Keratinocyte (primary cell): ENCODE data around the gene SAFB. TPM values are rescaled to one million over a fixed set of nuclear protein-coding genes. Genes with fewer than 3 reads are reported as not detected.

Experiments used
- DNase-seq: peaks from one replicate; pipeline ENCODE4 v3.0.0-alpha.2; 2011; ENCODE audit warnings: low read depth, missing footprints, low spot score
- FAIRE-seq: peaks from 2 replicates; lab custom pipeline; 2011; peaks lifted over from hg19 to GRCh38; lab: Jason Lieb, UNC
- H2AFZ ChIP-seq: 2 replicates; pipeline ENCODE4 v1.6.0; 2012; ENCODE audit warnings: low read length, control low read depth, inconsistent platforms; ENCODE audit not compliant: control insufficient read depth
- H3K27ac ChIP-seq: 2 replicates; pipeline ENCODE4 v1.5.1; 2011; ENCODE audit warnings: low read length; ENCODE audit not compliant: control insufficient read depth, insufficient read depth
- H3K27me3 ChIP-seq: 3 replicates; pipeline ENCODE4 v1.6.0; 2011; ENCODE audit warnings: low read length; ENCODE audit not compliant: control insufficient read depth, insufficient read depth; ENCODE audit errors: extremely low read depth
- H3K36me3 ChIP-seq, 2 experiments: 2 replicates in 1 of 2; 3 replicates in 1 of 2; pipeline ENCODE4 v1.5.1; 2011; ENCODE audit warnings: low read length in 2 of 2, mild to moderate bottlenecking in 1 of 2; ENCODE audit not compliant: control insufficient read depth in 2 of 2, insufficient read depth in 2 of 2; ENCODE audit errors: extremely low read depth in 1 of 2
- H3K4me1 ChIP-seq: 3 replicates; pipeline ENCODE4 v1.5.1; 2011; ENCODE audit warnings: low read length; ENCODE audit not compliant: control insufficient read depth, insufficient read depth; ENCODE audit errors: extremely low read depth
- H3K4me2 ChIP-seq: 3 replicates; pipeline ENCODE4 v1.6.0; 2011; ENCODE audit warnings: low read depth, low read length; ENCODE audit not compliant: control insufficient read depth, insufficient read depth; ENCODE audit errors: extremely low read depth
- H3K4me3 ChIP-seq, 3 experiments: fragments of 200-600 bp in 1 of 3; sonication (generic) in 1 of 3; 2 replicates in 2 of 3; 3 replicates in 1 of 3; pipeline ENCODE4 v1.5.1; 2011 to 2016; ENCODE audit warnings: low read length in 3 of 3, mild to moderate bottlenecking in 3 of 3, control low read depth in 2 of 3, inconsistent platforms in 1 of 3, low read depth in 1 of 3, mixed read lengths in 1 of 3, mixed run types in 1 of 3, moderate library complexity in 1 of 3; ENCODE audit not compliant: control insufficient read depth in 2 of 3, insufficient read depth in 2 of 3; ENCODE audit errors: extremely low read depth in 1 of 3
- H3K79me2 ChIP-seq: 2 replicates; pipeline ENCODE4 v1.6.0; 2012; ENCODE audit warnings: low read length; ENCODE audit not compliant: control insufficient read depth, insufficient read depth
- H3K9ac ChIP-seq: 3 replicates; pipeline ENCODE4 v1.6.0; 2011; ENCODE audit warnings: low read length; ENCODE audit not compliant: control insufficient read depth, insufficient read depth; ENCODE audit errors: extremely low read depth
- H3K9me1 ChIP-seq: 3 replicates; pipeline ENCODE4 v1.6.0; 2011; ENCODE audit warnings: low read length; ENCODE audit not compliant: control insufficient read depth, insufficient read depth; ENCODE audit errors: extremely low read depth
- H3K9me3 ChIP-seq: 2 replicates; pipeline ENCODE4 v1.5.1; 2012; ENCODE audit warnings: low read depth, low read length; ENCODE audit not compliant: control insufficient read depth
- H4K20me1 ChIP-seq: 3 replicates; pipeline ENCODE4 v1.6.0; 2011; ENCODE audit warnings: low read length; ENCODE audit not compliant: control insufficient read depth, insufficient read depth; ENCODE audit errors: extremely low read depth
- EZH2 ChIP-seq: IDR thresholded peaks from one replicate; pipeline ENCODE4 v1.6.1; 2012; ENCODE audit warnings: inconsistent platforms, mild to moderate bottlenecking, low read length, moderate library complexity
- dilution Hi-C: fragments of 300-500 bp; cut with MboI; formaldehyde crosslinking; loops from one replicate; pipeline ENCODE4 v1.7.0; 2020; ENCODE audit warnings: low sequenced_read_pairs; ENCODE audit not compliant: extremely low pct_ligation_motif_present
- polyA plus RNA-seq, 5 experiments: library from polyadenylated mRNA; depleted of rRNA in 3 of 5; stranded (reverse) in 3 of 5; stranded (forward) in 1 of 5; unstranded in 1 of 5; fragments of >200 nt; gene quantifications; 1 replicate in 1 of 5; 2 replicates in 3 of 5; 3 replicates in 1 of 5; pipeline versions ENCODE4 v1.2.1 to v1.2.3, GENCODE V29; 2011 to 2012; ENCODE audit warnings: missing spikeins in 2 of 5, low read depth in 1 of 5, low replicate concordance in 1 of 5
- TF ChIP-seq, protein P1 (sequence below), 3 experiments: IDR thresholded peaks in 1 of 3; conservative IDR thresholded peaks in 1 of 3; optimal IDR thresholded peaks in 1 of 3; 2 replicates in 2 of 3; 3 replicates in 1 of 3; pipeline versions ENCODE3 to v1.5.1; 2011; ENCODE audit warnings: low read length in 3 of 3, mild to moderate bottlenecking in 3 of 3, moderate library complexity in 2 of 3, control low read depth in 1 of 3, inconsistent platforms in 1 of 3; ENCODE audit not compliant: insufficient read depth in 2 of 3; ENCODE audit errors: extremely low read depth in 1 of 3

Gene SAFB
- polyA plus RNA-seq, 1 donor (not counting 4 experiments of a cell fraction or from before 2014, with no cell fraction given), result 34.0 TPM

- peaks cover 12% of the 10 kb centered on the region for H3K4me1 ChIP-seq
- no peak overlapping the region for H2AFZ ChIP-seq
- H3K9me3 ChIP-seq, result no peaks in the 10 kb centered on the region
- FAIRE-seq, result no peak
- H3K79me2 ChIP-seq, result no peaks in the 10 kb centered on the region
- TF ChIP-seq EZH2, result no peak
- TF ChIP-seq, protein P1, sequence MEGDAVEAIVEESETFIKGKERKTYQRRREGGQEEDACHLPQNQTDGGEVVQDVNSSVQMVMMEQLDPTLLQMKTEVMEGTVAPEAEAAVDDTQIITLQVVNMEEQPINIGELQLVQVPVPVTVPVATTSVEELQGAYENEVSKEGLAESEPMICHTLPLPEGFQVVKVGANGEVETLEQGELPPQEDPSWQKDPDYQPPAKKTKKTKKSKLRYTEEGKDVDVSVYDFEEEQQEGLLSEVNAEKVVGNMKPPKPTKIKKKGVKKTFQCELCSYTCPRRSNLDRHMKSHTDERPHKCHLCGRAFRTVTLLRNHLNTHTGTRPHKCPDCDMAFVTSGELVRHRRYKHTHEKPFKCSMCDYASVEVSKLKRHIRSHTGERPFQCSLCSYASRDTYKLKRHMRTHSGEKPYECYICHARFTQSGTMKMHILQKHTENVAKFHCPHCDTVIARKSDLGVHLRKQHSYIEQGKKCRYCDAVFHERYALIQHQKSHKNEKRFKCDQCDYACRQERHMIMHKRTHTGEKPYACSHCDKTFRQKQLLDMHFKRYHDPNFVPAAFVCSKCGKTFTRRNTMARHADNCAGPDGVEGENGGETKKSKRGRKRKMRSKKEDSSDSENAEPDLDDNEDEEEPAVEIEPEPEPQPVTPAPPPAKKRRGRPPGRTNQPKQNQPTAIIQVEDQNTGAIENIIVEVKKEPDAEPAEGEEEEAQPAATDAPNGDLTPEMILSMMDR (optimal IDR thresholded peaks at IDR 0.05 in 1 of 3, IDR thresholded peaks at IDR 0.05 in 1 of 3, conservative IDR thresholded peaks at IDR 0.05 in 1 of 3; ENCODE audit: extremely low read depth in 1 of 3, insufficient read depth in 2 of 3, low read length in 3 of 3), result no peak
- no peak for DNase-seq
- no peaks in the 10 kb centered on the region for H3K9me1 ChIP-seq
- no peak overlapping the region for H3K9ac ChIP-seq
- peaks cover 4% of the 10 kb centered on the region for H4K20me1 ChIP-seq
- dilution Hi-C loops, result no loop called here
- peaks cover 21 to 26% of the 10 kb centered on the region in 2 experiments for H3K36me3 ChIP-seq
- H3K27me3 ChIP-seq, result no peaks in the 10 kb centered on the region
- no peak overlapping the region for H3K4me3 ChIP-seq
- H3K27ac ChIP-seq, result no peak overlapping the region
- H3K4me2 ChIP-seq, result no peak overlapping the region
These were observed 35.8 kb upstream of the SAFB start for GRCh38 chr19:5587071-5587455.

DNA sequence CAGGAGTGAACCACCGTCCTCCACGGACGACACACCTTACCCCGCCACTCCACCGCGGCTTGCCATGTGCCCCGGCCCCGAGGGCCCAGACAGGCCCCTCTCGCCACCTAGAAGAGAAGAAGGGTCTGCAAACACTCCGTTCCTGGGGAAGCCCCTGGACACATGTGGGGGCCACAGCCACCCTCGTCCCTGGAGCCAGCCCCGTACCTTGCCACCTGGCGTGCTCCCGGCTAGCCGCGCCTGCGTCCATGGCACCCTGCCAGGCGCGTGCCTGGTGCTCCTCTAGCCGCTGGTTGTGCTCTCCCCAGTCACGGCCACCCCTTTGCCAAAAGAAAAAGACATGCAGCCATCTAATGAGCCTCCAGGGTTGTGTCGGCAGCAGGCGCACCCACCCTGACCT is 35.2 kb upstream of the SAFB start:
- FAIRE-seq, result no peak
- no peak overlapping the region for H3K27ac ChIP-seq
- DNase-seq, result no peak
- H3K9me1 ChIP-seq, result no peaks in the 10 kb centered on the region
- H3K79me2 ChIP-seq, result no peaks in the 10 kb centered on the region
- no peak overlapping the region for H3K4me3 ChIP-seq
- H3K36me3 ChIP-seq, result peaks cover 22 to 31% of the 10 kb centered on the region in 2 experiments
- no peaks in the 10 kb centered on the region for H3K9me3 ChIP-seq
- no peak overlapping the region for H2AFZ ChIP-seq
- H3K27me3 ChIP-seq, result no peaks in the 10 kb centered on the region
- peaks cover 12% of the 10 kb centered on the region for H3K4me1 ChIP-seq
- peaks cover 4% of the 10 kb centered on the region for H4K20me1 ChIP-seq
- no peak overlapping the region for H3K9ac ChIP-seq
- TF ChIP-seq, protein P1 (optimal IDR thresholded peaks at IDR 0.05 in 1 of 3, IDR thresholded peaks at IDR 0.05 in 1 of 3, conservative IDR thresholded peaks at IDR 0.05 in 1 of 3; ENCODE audit: extremely low read depth in 1 of 3, insufficient read depth in 2 of 3, low read length in 3 of 3), result no peak
- TF ChIP-seq EZH2, result no peak
- dilution Hi-C loops, result no loop called here
- no peak overlapping the region for H3K4me2 ChIP-seq
